OCI-LY7 (cell line): ENCODE measurements around the gene TSPAN9.

Source experiments
- EZH2phosphoT487 ChIP-seq: fragments of 200-600 bp; sonication (generic); IDR thresholded peaks from 2 replicates; pipeline ENCODE4 v1.6.1; 2018; ENCODE audit warnings: low read depth, borderline replicate concordance, mild to moderate bottlenecking, mixed run types, antibody characterized with exemption, low read length, moderate library complexity, mixed read lengths
- TF ChIP-seq, protein P1 (sequence below): fragments of 200-600 bp; sonication (generic); conservative IDR thresholded peaks from 2 replicates; pipeline ENCODE4 v1.5.1; 2014; ENCODE audit warnings: mild to moderate bottlenecking, antibody characterized with exemption, low read length, moderate library complexity, mixed read lengths

DNA sequence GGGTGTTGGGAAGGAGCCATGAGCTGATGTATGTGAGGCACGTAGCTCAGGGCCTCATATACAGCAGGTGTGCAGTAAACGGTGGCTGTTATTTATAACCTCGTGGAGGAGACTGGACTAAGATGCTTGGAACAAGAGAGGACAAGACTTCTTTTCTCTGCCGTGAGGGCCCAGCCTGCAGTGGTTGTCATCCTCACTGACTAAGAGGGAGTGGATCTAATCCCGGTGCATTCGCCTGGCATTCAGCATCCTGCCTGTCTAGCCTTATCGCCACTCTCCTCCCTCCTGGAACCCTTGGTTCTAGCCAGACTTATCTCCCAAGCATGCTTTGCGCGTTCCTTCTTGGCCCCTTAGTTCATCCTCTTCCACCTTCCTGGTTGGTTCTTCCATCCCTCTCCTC, 3.9 kb downstream of the TSPAN9 start:
- TF ChIP-seq, protein P1, sequence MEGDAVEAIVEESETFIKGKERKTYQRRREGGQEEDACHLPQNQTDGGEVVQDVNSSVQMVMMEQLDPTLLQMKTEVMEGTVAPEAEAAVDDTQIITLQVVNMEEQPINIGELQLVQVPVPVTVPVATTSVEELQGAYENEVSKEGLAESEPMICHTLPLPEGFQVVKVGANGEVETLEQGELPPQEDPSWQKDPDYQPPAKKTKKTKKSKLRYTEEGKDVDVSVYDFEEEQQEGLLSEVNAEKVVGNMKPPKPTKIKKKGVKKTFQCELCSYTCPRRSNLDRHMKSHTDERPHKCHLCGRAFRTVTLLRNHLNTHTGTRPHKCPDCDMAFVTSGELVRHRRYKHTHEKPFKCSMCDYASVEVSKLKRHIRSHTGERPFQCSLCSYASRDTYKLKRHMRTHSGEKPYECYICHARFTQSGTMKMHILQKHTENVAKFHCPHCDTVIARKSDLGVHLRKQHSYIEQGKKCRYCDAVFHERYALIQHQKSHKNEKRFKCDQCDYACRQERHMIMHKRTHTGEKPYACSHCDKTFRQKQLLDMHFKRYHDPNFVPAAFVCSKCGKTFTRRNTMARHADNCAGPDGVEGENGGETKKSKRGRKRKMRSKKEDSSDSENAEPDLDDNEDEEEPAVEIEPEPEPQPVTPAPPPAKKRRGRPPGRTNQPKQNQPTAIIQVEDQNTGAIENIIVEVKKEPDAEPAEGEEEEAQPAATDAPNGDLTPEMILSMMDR: no peak
- no peak for TF ChIP-seq EZH2phosphoT487
